Stomach (tissue), 9 donors: ENCODE measurements around the gene SIGLEC8. TPM values are rescaled to one million over a fixed set of nuclear protein-coding genes. Genes with fewer than 3 reads are reported as not detected.
"Not testable (repeated sequence)": the region's sequence is repeated elsewhere in the genome, so short reads cannot be mapped to it uniquely, and the experiment has no call there.

Experiments used
- DNase-seq, 2 donors: peaks; one replicate each; pipeline versions ENCODE4 v3.0.0 to v3.0.0-alpha.2; 2013 to 2019
- H3K27ac ChIP-seq, 5 donors: fragments of 200-600 bp in 4 of 5; sonication (generic) in 4 of 5; one replicate each; pipeline ENCODE4 v1.5.1; 2013 to 2019; ENCODE audit warnings: mild to moderate bottlenecking in 1 of 5, moderate library complexity in 1 of 5
- H3K27me3 ChIP-seq, 3 donors: fragments of 200-600 bp; sonication (generic); one replicate each; pipeline ENCODE4 v1.5.1; 2017 to 2019; ENCODE audit warnings: mixed run types in 1 of 3
- H3K36me3 ChIP-seq, 4 donors: fragments of 200-600 bp; sonication (generic); 1 replicate in 3 of 4; 2 replicates in 1 of 4; pipeline ENCODE4 v1.5.1; 2016 to 2019
- H3K4me1 ChIP-seq, 4 donors: fragments of 200-600 bp; sonication (generic); one replicate each; pipeline ENCODE4 v1.5.1; 2016 to 2019
- H3K4me3 ChIP-seq, 4 donors: fragments of 200-600 bp; sonication (generic) in 3 of 4; one replicate each; pipeline ENCODE4 v1.5.1; 2016 to 2019; ENCODE audit warnings: mild to moderate bottlenecking in 1 of 4
- H3K9me3 ChIP-seq, 4 donors: fragments of 200-600 bp; sonication (generic); one replicate each; pipeline ENCODE4 v1.5.1; 2016 to 2019
- EP300 ChIP-seq: sonication (generic); formaldehyde crosslinking; IDR thresholded peaks from one replicate; pipeline ENCODE4 v1.6.1; 2017; ENCODE audit warnings: antibody characterized with exemption
- POLR2A ChIP-seq, 4 donors: fragments of 450-650 bp; IDR thresholded peaks; one replicate each; pipeline ENCODE4 v1.6.1; 2016; ENCODE audit warnings: antibody characterized with exemption in 4 of 4, control low read depth in 2 of 4, mild to moderate bottlenecking in 1 of 4, moderate library complexity in 1 of 4
- POLR2AphosphoS5 ChIP-seq, 3 donors: sonication (generic); formaldehyde crosslinking; IDR thresholded peaks; one replicate each; pipeline ENCODE4 v1.6.1; 2016; ENCODE audit warnings: antibody characterized with exemption in 3 of 3
- WGBS, 5 donors: extraction: QIAGEN DNeasy Blood & Tissue Kit in 3 of 5; methylation state at CpG; one replicate each; pipeline versions ENCODE4 v1.1.5 to v1.1.7; 2013 to 2018; 5-methylcytosine and 5-hydroxymethylcytosine counted together
- intact Hi-C: fragments of 100-400 bp; cut with DNase I; formaldehyde crosslinking; loops from one replicate; pipeline ENCODE4 v1.15.1; 2023; ENCODE audit warnings: low total_unique reads
- polyA plus RNA-seq, 3 donors: library from polyadenylated mRNA; stranded (reverse); fragments of 200-250 nt; gene quantifications; one replicate each; pipeline ENCODE4 v1.2.3, GENCODE V29; 2013
- total RNA-seq, 5 donors: library from RNA; depleted of rRNA; stranded (reverse); fragments of >200 nt; gene quantifications; one replicate each; pipeline versions ENCODE4 v1.1.0 to v1.2.3, GENCODE V29; 2014 to 2016
- TF ChIP-seq, protein P1 (sequence below), 7 experiments: fragments of 450-650 bp in 4 of 7; fragments of 200-600 bp in 3 of 7; sonication (generic) in 3 of 7; IDR thresholded peaks; one replicate each; pipeline ENCODE4 v1.5.1; 2016 to 2019; ENCODE audit warnings: antibody characterized with exemption in 7 of 7, control low read depth in 2 of 7, mild to moderate bottlenecking in 1 of 7
- donor health status: healthy with polysubstance abuse.
- donor health status: Bipolar disorder and iron deficiency.
- donor health status: healthy.

SIGLEC8 gene
- total and polyA plus RNA-seq, 8 donors = 0.20 to 2.3 (median 1.1) TPM; not detected in 3

DNA sequence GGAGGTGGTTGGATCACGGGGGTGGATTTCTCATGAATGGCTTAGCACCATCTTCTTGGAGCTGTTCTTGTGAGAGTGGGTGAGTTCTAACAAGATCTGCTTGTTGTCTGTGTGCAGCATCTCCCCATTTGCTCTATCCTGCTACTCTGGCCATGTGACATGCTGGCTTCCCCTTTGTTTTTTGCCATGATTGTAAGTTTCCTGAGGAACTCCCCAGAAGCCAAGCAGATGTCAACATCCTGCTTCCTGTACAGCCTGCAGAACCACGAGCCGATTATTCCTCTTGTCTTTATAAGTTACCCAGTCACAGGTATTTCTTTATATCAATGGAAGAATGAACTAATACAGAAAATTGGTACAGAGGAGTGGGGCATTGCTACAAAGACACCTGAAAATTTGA, 45.6 kb upstream of the SIGLEC8 start:
- Histone ChIP-seq H3K4me3 (no peak overlapping the region), H3K36me3 (no peaks in the 10 kb centered on the region), H3K4me1 (no peaks in the 10 kb centered on the region), H3K27ac (no peak overlapping the region), H3K27me3 (peaks cover 0 to 16% (median 0%) of the 10 kb centered on the region in 3 donors), H3K9me3 (peaks cover 0 to 12% (median 3%) of the 10 kb centered on the region in 4 donors)
- DNase-seq = no peak
- intact Hi-C loops = no loop called here
- WGBS, 5 donors = 47 to 63% (median 54%) methylated on average over 3 of the region's 3 CpGs
- TF ChIP-seq POLR2A (IDR thresholded peaks at IDR 0.05) (no peak), POLR2AphosphoS5 (IDR thresholded peaks at IDR 0.05) (no peak), EP300 (no peak)
- TF ChIP-seq, protein P1, sequence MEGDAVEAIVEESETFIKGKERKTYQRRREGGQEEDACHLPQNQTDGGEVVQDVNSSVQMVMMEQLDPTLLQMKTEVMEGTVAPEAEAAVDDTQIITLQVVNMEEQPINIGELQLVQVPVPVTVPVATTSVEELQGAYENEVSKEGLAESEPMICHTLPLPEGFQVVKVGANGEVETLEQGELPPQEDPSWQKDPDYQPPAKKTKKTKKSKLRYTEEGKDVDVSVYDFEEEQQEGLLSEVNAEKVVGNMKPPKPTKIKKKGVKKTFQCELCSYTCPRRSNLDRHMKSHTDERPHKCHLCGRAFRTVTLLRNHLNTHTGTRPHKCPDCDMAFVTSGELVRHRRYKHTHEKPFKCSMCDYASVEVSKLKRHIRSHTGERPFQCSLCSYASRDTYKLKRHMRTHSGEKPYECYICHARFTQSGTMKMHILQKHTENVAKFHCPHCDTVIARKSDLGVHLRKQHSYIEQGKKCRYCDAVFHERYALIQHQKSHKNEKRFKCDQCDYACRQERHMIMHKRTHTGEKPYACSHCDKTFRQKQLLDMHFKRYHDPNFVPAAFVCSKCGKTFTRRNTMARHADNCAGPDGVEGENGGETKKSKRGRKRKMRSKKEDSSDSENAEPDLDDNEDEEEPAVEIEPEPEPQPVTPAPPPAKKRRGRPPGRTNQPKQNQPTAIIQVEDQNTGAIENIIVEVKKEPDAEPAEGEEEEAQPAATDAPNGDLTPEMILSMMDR (IDR thresholded peaks at IDR 0.05) = no peak

DNA sequence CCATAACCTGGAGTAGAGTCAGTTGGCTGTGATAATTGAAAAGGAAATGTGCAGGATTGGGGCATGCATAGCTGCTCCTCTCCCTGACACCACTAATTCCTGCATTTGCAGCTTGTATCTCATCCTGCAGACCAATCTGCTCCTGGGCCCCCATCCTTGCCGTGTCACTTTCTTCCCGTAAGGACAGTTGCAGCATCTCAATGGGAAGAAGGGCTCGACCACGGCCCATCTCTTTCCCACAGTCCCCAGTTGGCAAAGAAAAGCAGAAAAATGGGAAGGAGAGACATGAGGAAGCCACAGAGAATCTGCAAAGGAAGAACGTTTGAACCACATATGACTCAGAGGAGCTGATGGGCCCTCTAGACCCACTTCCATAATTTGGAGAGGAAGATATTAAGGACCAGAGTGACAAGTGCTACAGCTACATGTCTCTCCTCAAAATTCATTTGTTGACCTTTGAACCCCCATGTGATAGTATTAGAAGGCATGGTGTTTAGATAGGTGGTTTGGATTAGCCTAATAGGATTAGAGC, 45.1 kb upstream of the SIGLEC8 start:
- intact Hi-C loops = no loop called here
- TF ChIP-seq, protein P1 (IDR thresholded peaks at IDR 0.05) = no peak
- no peak for TF ChIP-seq POLR2A (IDR thresholded peaks at IDR 0.05)
- TF ChIP-seq POLR2AphosphoS5 (IDR thresholded peaks at IDR 0.05) = no peak
- TF ChIP-seq EP300 = no peak
- Histone ChIP-seq H3K36me3 (no peaks in the 10 kb centered on the region), H3K27ac (no peak overlapping the region), H3K4me3 (no peak overlapping the region), H3K27me3 (peaks cover 0 to 13% (median 0%) of the 10 kb centered on the region in 3 donors), H3K9me3 (peaks cover 0 to 12% (median 3%) of the 10 kb centered on the region in 4 donors), H3K4me1 (no peaks in the 10 kb centered on the region)
- 73 to 79% (median 76%) methylated on average over 5 of the region's 5 CpGs for WGBS, 5 donors
- no peak for DNase-seq

DNA sequence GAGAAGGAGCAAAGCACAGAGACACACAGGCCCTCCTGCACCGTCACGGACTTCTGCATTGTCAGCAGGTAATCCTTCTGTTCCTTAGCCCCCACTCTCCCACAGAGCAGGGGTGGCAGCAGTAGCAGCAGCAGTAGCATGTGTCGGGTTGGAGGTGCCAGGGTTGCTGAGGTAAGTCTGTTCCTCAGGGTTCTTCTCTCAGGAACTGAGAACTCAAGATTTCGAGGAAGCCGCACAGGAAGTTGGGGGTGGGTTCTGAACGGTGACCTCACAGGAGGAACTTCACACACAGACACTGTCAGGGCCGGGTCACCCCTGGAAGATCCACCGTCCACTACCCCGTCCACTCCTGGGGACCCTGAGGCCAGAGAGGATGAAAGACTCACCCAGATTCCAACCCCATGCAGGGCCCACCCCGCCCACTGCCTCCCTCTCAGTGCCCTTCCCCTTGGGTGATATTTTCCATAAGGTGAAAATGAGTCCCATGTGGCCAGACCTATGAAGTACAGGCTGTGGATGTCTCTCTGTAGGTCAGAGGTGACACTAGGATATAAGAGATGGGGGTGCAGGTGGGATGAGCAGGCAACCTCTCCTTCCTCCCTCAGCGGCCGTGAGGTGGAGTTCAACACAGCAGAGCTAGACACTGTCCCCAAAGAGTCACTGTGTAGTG, 43.5 kb upstream of the SIGLEC8 start, which contains the start of gene SIGLEC12:
SIGLEC12 (minus strand) TSS at position 207 of the 670 bp plus-strand sequence; CDS start at position 140, 67 bp downstream.
- H3K27ac ChIP-seq = no peak within 1 kb of the TSS
- intact Hi-C loops = no loop called here
- H3K4me3 ChIP-seq = no peak within 1 kb of the TSS
- no peaks in the 10 kb centered on the region for H3K4me1 ChIP-seq
- peaks cover 0 to 10% (median 0%) of the 10 kb centered on the region in 3 donors for H3K27me3 ChIP-seq
- peaks cover 0 to 12% (median 3%) of the 10 kb centered on the region in 4 donors for H3K9me3 ChIP-seq
- peak in 1 of 2 donors; percentile 20 for DNase-seq
- H3K36me3 ChIP-seq = no peaks in the 10 kb centered on the region
- TF ChIP-seq EP300 (no peak), POLR2A (IDR thresholded peaks at IDR 0.05) (no peak), POLR2AphosphoS5 (IDR thresholded peaks at IDR 0.05) (no peak)
- TF ChIP-seq, protein P1 (IDR thresholded peaks at IDR 0.05) = no peak
- WGBS, 5 donors = 70 to 76% (median 73%) methylated on average over 10 to 12 of the region's 12 CpGs

DNA sequence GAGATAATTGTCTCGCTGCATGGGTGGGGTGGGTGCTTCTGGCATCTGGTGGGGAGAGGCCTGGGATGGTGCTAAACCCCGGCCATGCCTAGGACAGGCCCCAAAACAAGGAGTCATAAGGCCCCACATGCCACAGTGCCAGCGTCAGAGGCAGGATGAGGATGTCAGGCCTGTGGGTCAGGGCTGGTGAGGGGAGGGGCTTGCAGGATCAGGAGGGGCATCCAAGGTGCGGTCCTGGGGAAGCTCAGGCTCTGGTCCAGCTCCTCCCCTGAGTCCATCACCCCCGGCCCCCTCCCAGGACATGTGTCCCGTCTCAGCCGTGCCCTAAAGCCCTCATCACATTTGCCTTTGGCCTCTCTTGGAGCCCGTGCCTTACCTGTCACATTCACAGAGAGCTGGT, 42.7 kb upstream of the SIGLEC8 start:
- H3K4me3 ChIP-seq, DNase-seq, H3K36me3 ChIP-seq, H3K27ac ChIP-seq, H3K4me1 ChIP-seq, H3K27me3 ChIP-seq, intact Hi-C loops: not testable (repeated sequence)
- WGBS, 5 donors = 53 to 74% (median 59%) methylated on average over 6 to 8 of the region's 8 CpGs
- H3K9me3 ChIP-seq = peaks cover 0 to 12% (median 3%) of the 10 kb centered on the region in 4 donors

DNA sequence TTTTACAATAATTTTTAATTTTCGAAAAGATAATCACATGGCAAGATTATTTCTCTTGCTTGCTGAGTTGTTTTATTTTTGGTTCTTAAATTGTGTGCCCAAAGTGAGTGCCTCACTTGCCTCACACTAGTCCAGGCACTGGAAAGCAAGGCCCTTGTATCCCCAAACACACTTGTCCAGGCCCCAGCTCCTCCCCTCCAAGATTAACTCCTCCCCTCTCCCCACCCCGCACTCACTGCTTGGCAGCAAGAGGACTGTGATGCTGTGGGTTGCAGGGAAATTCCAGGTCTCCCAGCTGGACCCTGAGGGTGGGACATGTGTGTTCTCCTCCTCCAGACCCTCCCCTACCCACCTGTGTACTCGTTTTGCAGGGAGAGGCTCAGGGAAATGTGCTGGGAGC, 39.4 kb upstream of the SIGLEC8 start:
- TF ChIP-seq EP300 = no peak
- TF ChIP-seq POLR2AphosphoS5 (IDR thresholded peaks at IDR 0.05) = no peak
- no peak for TF ChIP-seq POLR2A (IDR thresholded peaks at IDR 0.05)
- TF ChIP-seq, protein P1 (IDR thresholded peaks at IDR 0.05) = no peak
- intact Hi-C loops = no loop called here
- Histone ChIP-seq H3K4me3 (no peak overlapping the region), H3K4me1 (no peaks in the 10 kb centered on the region), H3K27ac (no peak overlapping the region), H3K27me3 (peaks cover 0 to 10% (median 0%) of the 10 kb centered on the region in 3 donors), H3K9me3 (no peaks in the 10 kb centered on the region), H3K36me3 (no peaks in the 10 kb centered on the region)
- no peak for DNase-seq
- 43 to 55% (median 46%) methylated on average over 3 of the region's 3 CpGs for WGBS, 5 donors
